Lower lobe of right lung (tissue), 2 donors: ENCODE data around the gene CLEC2A. TPM values are rescaled to one million over a fixed set of nuclear protein-coding genes. Genes with fewer than 3 reads are reported as not detected.
"Not testable (repeated sequence)": the region's sequence is repeated elsewhere in the genome, so short reads cannot be mapped to it uniquely, and the experiment has no call there.

Experiments
- ATAC-seq, 2 donors: fragments of 200-7000 bp; cut with Tn5 transposase; one replicate each; pipeline ENCODE4 v1.9.1; 2020 to 2022; ENCODE audit warnings: mild to moderate bottlenecking in 2 of 2, moderate library complexity in 2 of 2
- DNase-seq: peaks from one replicate; pipeline ENCODE4 v3.0.0-alpha.2; 2020
- H3K27ac ChIP-seq: fragments of 200-600 bp; one replicate; pipeline ENCODE4 v1.8.0; 2022
- H3K27me3 ChIP-seq: fragments of 200-600 bp; one replicate; pipeline ENCODE4 v1.8.0; 2022; ENCODE audit warnings: low read depth
- H3K36me3 ChIP-seq: fragments of 200-600 bp; one replicate; pipeline ENCODE4 v1.8.0; 2022; ENCODE audit warnings: mild to moderate bottlenecking
- H3K4me1 ChIP-seq: fragments of 200-600 bp; one replicate; pipeline ENCODE4 v1.8.0; 2022
- H3K4me3 ChIP-seq: fragments of 200-600 bp; one replicate; pipeline ENCODE4 v1.8.0; 2022; ENCODE audit warnings: mild to moderate bottlenecking
- H3K9me3 ChIP-seq: fragments of 200-600 bp; one replicate; pipeline ENCODE4 v1.8.0; 2022
- intact Hi-C: fragments of 100-400 bp; cut with DNase I; formaldehyde crosslinking; loops from one replicate; pipeline ENCODE4 v1.11.0; 2022
- long read RNA-seq: library from polyadenylated mRNA; unstranded; transcript quantifications from one replicate; pipeline ENCODE4 v2.0.0, GENCODE V29; 2021
- total RNA-seq: library from RNA; stranded (reverse); fragmentation: NEBNext Ultra II Directional; extraction: Animal tissue kit (Norgen Biotek cat#: 25700); gene quantifications from one replicate; pipeline ENCODE4 v1.2.1, GENCODE V29; 2021
- TF ChIP-seq, protein P1 (sequence below): fragments of 200-600 bp; IDR thresholded peaks from one replicate; pipeline ENCODE4 v1.8.0; 2022; ENCODE audit warnings: antibody characterized with exemption, mild to moderate bottlenecking
- donor health status: DM: no; HTN: yes; CAD: no; lungs with severe emphysema.

CLEC2A gene, protein sequence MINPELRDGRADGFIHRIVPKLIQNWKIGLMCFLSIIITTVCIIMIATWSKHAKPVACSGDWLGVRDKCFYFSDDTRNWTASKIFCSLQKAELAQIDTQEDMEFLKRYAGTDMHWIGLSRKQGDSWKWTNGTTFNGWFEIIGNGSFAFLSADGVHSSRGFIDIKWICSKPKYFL
- not detected for total RNA-seq
- long read RNA-seq: 0 reads

DNA sequence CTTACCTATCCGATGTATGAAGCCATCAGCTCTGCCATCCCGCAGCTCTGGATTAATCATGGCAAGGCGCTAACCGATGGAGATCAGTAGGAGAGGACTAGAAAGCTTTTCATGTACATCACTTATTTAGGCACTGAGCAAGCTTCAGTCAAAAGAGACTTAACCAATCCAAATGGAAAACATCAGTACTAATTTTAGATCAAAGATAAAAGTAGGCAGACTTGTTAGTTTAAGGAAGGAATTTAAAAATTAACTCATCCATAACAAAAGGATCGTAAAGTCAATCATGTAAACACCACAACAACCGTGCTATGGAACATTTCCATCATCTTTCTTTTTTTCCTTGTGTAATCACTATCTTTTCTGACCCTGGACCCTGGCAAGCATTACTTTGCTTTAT is at the start of gene CLEC2A:
TSS of gene CLEC2A (minus strand) at position 101 of the 400 bp plus-strand sequence. CDS start at position 60, 41 bp downstream.
- no peak for ATAC-seq
- no peak for DNase-seq
- H3K27me3 ChIP-seq: no peaks in the 10 kb centered on the region
- H3K4me1 ChIP-seq: no peaks in the 10 kb centered on the region
- H3K36me3 ChIP-seq: no peaks in the 10 kb centered on the region
- TF ChIP-seq, protein P1, sequence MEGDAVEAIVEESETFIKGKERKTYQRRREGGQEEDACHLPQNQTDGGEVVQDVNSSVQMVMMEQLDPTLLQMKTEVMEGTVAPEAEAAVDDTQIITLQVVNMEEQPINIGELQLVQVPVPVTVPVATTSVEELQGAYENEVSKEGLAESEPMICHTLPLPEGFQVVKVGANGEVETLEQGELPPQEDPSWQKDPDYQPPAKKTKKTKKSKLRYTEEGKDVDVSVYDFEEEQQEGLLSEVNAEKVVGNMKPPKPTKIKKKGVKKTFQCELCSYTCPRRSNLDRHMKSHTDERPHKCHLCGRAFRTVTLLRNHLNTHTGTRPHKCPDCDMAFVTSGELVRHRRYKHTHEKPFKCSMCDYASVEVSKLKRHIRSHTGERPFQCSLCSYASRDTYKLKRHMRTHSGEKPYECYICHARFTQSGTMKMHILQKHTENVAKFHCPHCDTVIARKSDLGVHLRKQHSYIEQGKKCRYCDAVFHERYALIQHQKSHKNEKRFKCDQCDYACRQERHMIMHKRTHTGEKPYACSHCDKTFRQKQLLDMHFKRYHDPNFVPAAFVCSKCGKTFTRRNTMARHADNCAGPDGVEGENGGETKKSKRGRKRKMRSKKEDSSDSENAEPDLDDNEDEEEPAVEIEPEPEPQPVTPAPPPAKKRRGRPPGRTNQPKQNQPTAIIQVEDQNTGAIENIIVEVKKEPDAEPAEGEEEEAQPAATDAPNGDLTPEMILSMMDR: no peak
- no peak within 1 kb of the TSS for H3K27ac ChIP-seq
- no peak within 1 kb of the TSS for H3K4me3 ChIP-seq
- H3K9me3 ChIP-seq: no peaks in the 10 kb centered on the region
- intact Hi-C loops: no loop called here

DNA sequence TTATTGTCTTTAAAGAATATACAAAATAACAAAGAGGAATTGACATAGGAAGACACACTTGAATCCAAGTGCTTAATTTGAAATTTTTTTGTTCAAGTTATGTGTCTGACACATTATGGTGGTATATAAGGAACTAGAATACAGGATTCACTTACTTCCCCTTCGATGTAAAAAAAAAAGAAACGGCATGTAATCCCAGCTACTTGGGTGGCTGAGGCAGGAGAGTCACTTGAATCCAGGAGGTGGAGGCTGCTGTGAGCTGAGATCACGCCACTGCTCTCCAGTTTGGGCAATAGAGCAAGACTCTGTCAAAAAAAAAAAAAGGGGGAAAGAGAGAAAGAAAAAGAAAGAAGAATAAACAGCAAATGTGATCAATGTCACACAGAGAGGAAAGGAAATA is 48.0 kb upstream of the CLEC2A start:
- H3K27me3 ChIP-seq: no peaks in the 10 kb centered on the region
- H3K9me3 ChIP-seq: no peaks in the 10 kb centered on the region
- TF ChIP-seq, protein P1: no peak
- no peaks in the 10 kb centered on the region for H3K36me3 ChIP-seq
- H3K4me1 ChIP-seq: no peaks in the 10 kb centered on the region
- intact Hi-C loops: no loop called here
- H3K27ac ChIP-seq: no peak overlapping the region
- DNase-seq: no peak
- no peak for ATAC-seq
- H3K4me3 ChIP-seq: no peak overlapping the region

DNA sequence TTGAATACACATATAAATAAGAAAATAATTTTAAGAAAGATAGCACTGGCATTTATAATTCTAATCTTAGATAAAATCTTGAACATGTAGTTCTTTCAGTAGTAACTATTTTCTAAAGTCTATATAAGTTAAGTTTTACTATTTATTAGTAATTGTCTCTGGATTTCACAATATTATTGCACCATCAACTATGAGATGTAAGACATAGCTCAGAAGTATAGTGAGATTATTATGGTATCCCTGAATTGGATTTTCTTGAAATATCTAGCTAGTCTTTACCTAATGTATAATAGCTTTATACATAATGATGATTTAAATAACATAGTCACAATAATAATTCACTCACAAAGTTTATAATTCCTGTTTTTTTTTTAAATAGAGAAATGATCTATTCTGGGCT is 45.7 kb upstream of the CLEC2A start:
- ATAC-seq: no peak

GRCh38 chr12:9976626-9977025 is 44.5 kb upstream of the CLEC2A start:
- intact Hi-C loops: not testable (repeated sequence)

More for the DNA sequence above, 45.7 kb upstream of the CLEC2A start:
- no peaks in the 10 kb centered on the region for H3K36me3 ChIP-seq
- DNase-seq: no peak
- H3K4me3 ChIP-seq: no peak overlapping the region
- no peaks in the 10 kb centered on the region for H3K9me3 ChIP-seq
- intact Hi-C loops: no loop called here
- TF ChIP-seq, protein P1: no peak
- H3K4me1 ChIP-seq: no peaks in the 10 kb centered on the region
- H3K27ac ChIP-seq: no peak overlapping the region
- H3K27me3 ChIP-seq: no peaks in the 10 kb centered on the region

GRCh38 chr12:9975614-9976013 is 43.4 kb upstream of the CLEC2A start:
- intact Hi-C loops: no loop called here
- no peaks in the 10 kb centered on the region for H3K36me3 ChIP-seq

More at GRCh38 chr12:9976626-9977025, 44.5 kb upstream of the CLEC2A start:
- not testable (repeated sequence) for DNase-seq, ATAC-seq, H3K9me3 ChIP-seq, H3K27ac ChIP-seq, H3K4me1 ChIP-seq, H3K27me3 ChIP-seq, H3K4me3 ChIP-seq, H3K36me3 ChIP-seq

DNA sequence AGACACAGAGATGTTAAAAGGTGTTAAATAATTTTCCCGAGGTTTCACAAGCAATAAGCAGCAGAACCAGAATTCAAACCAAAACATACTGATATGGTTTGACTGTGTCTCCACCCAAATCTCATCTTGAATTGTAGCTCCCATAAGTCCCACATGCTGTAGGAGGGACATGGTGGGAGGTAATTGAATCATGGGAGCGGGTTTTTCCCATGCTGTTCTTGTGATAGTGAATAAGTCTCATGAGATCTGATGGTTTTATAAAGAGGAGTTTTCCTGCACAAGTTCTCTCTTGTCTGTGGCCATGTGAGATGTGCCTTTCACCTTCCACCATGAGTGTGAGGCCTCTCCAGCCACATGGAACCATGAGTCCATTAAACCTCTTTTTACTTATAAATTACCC is 42.6 kb upstream of the CLEC2A start:
- intact Hi-C loops, H3K27ac ChIP-seq, H3K36me3 ChIP-seq, H3K9me3 ChIP-seq, DNase-seq, H3K4me1 ChIP-seq, H3K4me3 ChIP-seq, H3K27me3 ChIP-seq, ATAC-seq: not testable (repeated sequence)

More at GRCh38 chr12:9975614-9976013, 43.4 kb upstream of the CLEC2A start:
- TF ChIP-seq, protein P1: no peak
- H3K27ac ChIP-seq: no peak overlapping the region
- DNase-seq (no peak), ATAC-seq (no peak)
- no peaks in the 10 kb centered on the region for H3K9me3 ChIP-seq
- H3K27me3 ChIP-seq: no peaks in the 10 kb centered on the region
- no peak overlapping the region for H3K4me3 ChIP-seq
- H3K4me1 ChIP-seq: no peaks in the 10 kb centered on the region
